GM12874 (cell line): ENCODE results near the gene RAB30.

Experiments
- CTCF ChIP-seq: IDR thresholded peaks from 2 replicates; pipeline ENCODE4 v1.5.1; 2011; ENCODE audit warnings: low read depth, mild to moderate bottlenecking, control low read depth, low read length, moderate library complexity; ENCODE audit not compliant: insufficient read depth

The RAB30 gene

GRCh38 chr11:82960779-82961143 is 110.9 kb downstream of the RAB30 start:
- TF ChIP-seq CTCF: no peak

GRCh38 chr11:82959987-82960778 is 111.5 kb downstream of the RAB30 start:
- TF ChIP-seq CTCF: no peak

GRCh38 chr11:82949352-82949751 is 122.3 kb downstream of the RAB30 start:
- TF ChIP-seq CTCF: no peak

GRCh38 chr11:82945682-82946081 is 126.0 kb downstream of the RAB30 start:
- no peak for TF ChIP-seq CTCF

- TF ChIP-seq CTCF: no peak
Measured at GRCh38 chr11:82944198-82944597, 127.5 kb downstream of the RAB30 start.

GRCh38 chr11:82942376-82942775 is 129.3 kb downstream of the RAB30 start:
- TF ChIP-seq CTCF: no peak

- no peak for TF ChIP-seq CTCF
Measured at GRCh38 chr11:82939456-82939855, 132.2 kb downstream of the RAB30 start.

- no peak for TF ChIP-seq CTCF
Measured at GRCh38 chr11:82937554-82937953, 134.1 kb downstream of the RAB30 start.
